Measurements from ENCODE around the gene DUSP9.

Gene DUSP9

DNA sequence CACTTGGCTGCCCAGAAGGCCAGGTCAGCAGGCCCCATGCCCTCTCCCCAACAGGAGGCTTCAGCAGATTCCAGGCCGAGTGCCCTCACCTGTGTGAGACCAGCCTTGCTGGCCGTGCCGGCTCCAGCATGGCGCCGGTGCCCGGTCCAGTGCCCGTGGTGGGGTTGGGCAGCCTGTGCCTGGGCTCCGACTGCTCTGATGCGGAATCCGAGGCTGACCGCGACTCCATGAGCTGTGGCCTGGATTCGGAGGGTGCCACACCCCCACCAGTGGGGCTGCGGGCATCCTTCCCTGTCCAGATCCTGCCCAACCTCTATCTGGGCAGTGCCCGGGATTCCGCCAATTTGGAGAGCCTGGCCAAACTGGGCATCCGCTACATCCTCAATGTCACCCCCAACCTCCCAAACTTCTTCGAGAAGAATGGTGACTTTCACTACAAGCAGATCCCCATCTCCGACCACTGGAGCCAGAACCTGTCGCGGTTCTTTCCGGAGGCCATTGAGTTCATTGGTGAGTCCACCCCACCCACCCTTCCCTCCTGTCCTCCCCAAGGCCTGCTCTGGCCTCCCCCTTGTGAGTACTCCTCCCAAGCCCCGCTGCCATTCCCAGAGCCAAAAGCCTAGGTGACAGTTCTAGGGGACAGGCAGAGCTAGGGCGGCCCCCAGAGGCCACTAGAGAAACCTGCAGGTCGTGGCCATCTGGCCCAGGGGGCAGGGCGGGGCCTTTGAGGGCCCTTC, 2.3 kb downstream of the DUSP9 start:
- FAIRE-seq, result no peak

- no peak for FAIRE-seq
These were observed 3.1 kb downstream of the DUSP9 start for GRCh38 chrX:153649915-153650782.

DNA sequence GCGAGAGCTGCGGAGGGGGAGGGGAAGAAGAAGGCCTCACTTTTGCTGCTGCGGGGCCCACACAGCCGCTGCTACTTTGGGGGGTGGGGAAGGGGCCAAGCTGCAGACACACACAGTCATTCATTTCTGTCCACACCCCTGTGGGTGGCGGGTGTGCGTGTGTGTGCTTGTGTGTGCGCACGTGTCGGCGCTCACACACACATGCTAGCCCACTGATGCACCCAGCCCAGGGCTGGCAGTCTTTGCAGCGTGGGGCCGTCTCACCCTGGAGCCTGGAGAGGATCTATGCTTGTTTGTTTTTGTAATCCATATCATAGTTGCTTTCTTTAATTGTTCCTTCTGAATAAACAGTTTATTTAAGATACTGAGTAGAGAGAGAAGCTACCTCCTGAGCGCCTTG, 4.0 kb downstream of the DUSP9 start:
- no peak for FAIRE-seq

GRCh38 chrX:153651540-153652079, 4.6 kb downstream of the DUSP9 start:
- no peak for FAIRE-seq

- FAIRE-seq, result no peak
These were observed 6.6 kb downstream of the DUSP9 start for GRCh38 chrX:153653556-153653955.

DNA sequence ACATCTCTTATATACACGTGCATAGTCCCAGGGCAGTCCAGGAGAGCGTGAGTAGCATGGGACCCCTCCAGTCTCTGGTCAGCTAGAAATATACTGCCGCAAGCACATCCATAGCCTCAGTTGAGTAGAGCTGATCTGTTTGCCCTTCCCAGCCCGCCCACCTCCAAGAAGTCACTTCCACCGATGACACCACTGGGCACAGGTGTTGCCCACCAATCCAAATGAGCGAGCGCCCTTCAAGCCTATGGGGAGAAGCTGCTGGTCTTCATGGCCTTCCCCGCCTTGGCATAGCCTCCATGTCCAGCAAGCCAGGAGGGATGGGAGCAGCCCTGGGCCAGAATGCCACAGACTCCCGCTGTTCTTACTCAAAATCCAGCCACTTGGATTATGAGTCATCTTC, 10.2 kb downstream of the DUSP9 start:
- FAIRE-seq, result no peak

GRCh38 chrX:153659268-153659667, 12.3 kb downstream of the DUSP9 start:
- FAIRE-seq, result no peak

- no peak for FAIRE-seq
These were observed 15.3 kb downstream of the DUSP9 start for GRCh38 chrX:153662266-153662665.

DNA sequence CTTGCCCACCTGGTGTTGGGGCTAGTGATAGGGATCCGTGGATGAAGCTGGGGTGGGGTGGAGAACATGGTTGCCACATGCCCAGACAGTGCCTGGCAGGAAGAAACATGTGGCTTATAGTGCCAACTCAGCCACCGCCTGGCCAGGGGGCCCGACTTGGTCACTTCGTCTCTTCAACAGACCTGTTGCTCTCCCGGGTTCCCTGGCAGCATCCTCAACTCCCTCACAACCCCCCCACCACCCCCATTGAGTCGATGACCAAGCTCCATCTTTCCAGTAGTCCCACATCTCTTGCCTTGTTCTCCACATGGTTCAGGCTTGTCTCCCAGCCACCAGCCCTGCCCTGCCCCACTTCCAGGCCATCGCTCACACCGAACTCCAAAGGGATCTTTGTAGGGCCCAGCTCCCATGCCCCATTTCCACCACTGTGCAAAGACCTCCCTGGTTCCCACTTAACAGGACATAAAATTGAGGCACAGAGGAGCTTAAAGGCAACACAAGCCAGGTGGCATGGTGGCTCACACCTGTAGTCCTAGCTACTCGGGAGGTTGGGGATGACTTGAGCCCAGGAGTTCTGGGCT, 18.8 kb downstream of the DUSP9 start:
- no peak for FAIRE-seq

DNA sequence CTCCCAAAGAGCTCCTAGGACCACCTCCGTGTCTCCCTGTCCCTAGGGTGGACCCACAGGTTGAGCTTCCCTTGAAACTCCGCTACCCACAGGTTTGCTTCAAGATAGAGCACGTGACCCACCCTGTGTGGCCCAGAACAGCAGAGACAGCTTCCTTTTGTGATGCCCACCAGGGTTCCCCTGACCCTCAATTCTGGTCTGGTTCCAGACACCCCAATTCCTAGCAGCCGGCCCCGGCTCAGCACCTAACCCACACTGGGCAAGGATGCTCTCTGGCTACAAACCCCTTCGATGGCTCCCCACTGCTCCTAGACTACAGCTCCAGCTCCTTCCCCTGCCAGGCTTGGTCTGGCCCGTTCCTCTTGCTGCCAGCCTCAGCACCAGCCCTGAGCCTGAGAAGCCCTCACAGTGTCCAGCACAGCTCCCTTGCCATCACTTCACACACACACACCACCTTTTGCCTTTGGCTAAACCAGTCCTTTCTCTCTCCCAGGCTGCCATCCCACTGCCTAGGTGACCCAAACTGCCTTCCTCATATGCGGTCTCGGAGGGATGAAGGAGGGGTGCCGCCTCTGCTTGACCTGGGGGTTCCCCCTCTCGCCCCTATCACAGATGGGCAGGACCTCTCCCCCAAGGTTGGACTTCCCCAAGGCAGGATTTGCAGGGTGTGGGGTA, 20.4 kb downstream of the DUSP9 start:
- no peak for FAIRE-seq

DNA sequence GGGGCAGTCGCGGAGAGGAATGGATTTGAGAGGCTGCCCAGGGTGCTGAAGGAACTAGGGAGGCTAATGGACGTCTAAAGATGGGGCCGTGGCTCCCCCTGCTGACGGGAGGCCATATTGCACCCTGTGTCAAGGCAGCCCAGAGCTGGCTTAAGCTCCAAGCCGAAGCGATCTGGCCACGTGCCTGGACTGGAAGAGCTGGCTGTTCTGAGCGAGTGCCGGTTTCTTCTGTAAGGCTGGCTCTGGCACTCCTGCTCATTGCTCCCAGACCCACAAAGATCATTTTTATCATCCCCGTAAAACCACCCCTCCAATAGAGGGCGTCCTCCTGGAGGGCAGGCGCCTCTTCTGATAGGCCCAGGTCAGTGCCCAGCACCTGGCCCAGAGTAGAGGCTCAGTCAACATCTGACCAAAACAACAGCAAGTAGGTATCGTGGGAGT, 21.0 kb downstream of the DUSP9 start:
- no peak for FAIRE-seq

- no peak for FAIRE-seq
These were observed 21.6 kb downstream of the DUSP9 start for GRCh38 chrX:153668423-153669173.

GRCh38 chrX:153669174-153669890, 22.3 kb downstream of the DUSP9 start:
- no peak for FAIRE-seq

GRCh38 chrX:153669901-153670731, 23.1 kb downstream of the DUSP9 start:
- no peak for FAIRE-seq

DNA sequence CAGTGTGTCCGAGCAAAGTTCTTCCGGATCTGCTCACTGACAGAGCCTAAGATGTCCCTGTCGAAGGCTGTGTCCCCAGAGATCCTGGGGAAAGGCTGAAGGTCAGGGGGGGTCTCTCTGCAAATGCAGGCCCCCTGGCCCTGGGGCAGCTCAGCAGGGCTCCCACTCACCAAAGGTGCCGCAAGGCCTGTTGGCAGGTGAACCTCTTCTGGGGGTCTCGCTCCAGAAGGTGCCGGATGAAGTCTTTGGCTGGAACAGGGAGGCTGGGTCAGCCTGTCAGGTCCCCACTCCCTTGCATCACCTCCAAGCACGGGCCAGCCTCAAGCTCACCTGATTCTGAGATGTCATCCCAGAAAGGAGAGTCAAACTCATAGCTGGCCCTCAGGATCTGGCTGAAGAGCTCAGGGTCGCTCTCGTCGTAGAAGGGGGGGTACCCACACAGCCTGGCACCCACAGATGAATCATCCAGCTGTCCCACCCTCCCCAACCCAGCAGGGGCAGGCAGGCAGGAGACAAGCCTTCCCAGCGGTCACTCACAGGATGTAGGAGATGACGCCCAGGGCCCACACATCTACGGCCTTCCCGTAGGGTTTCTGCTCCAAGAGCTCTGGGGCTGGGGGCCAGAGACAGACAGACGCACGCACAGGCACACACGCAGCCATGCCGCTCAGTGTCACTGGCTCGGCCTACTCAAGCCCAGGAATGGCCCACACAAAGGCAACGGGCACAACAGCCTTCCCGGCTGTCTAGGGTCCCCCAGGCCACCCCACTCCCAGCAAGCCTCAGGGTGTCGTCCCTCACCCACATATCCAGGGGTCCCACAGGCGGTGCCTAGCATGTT, 24.0 kb downstream of the DUSP9 start:
- no peak for FAIRE-seq

GRCh38 chrX:153671589-153672530, 24.9 kb downstream of the DUSP9 start:
- no peak for FAIRE-seq

DNA sequence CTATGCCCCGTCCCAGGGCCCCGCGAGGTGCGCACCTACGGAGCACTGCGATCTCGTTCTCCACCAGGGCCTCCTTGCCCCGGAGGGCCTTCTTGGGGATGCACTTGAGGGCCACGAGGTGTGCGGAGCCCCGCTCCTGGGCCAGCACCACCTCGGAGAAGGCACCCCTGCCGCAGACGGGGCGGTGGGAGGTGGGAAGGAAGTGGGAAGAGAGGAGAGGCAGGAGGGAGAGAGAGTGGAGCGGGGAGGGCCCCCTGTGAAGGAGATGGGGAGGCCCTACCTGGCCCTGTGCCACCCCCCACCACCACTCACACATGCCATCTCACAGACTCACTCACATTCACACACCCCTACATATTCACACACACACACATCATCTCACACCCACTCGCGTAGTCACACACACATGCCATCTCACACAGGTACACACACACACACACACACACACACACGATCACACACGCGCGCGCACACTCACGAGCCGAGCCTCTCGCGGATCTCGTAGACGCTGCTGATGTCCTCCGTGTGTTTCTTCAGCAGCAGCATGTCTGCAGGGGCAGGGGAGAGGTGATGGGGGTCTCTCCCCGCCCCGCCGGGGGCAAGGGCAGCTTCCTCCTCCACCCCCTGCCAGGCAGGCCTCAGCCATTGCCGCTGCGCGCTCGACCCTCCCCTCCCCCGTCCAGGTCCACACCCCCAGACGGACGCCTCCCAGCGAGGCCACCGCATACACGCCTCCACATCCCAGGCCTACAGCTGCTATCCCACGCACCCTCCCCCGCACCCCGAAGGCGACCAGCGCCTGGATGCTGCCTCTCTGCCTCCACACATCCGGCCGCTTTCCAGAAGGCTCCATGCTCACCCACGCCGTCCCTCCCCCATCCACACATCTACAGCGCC, 25.8 kb downstream of the DUSP9 start:
- FAIRE-seq, result no peak

Data from endometrium (tissue), 2 donors.